Left lobe of liver (tissue), 2 donors: ENCODE results near the gene SPHK2. TPM values are rescaled to one million over a fixed set of nuclear protein-coding genes. Genes with fewer than 3 reads are reported as not detected.
A peak's percentile ranks its signal among the peaks of the same experiment; 100 is the strongest.
"Not testable (repeated sequence)": the region's sequence is repeated elsewhere in the genome, so short reads cannot be mapped to it uniquely, and the experiment has no call there.

Experiments used
- ATAC-seq: fragments of 200-7000 bp; cut with Tn5 transposase; one replicate; pipeline ENCODE4 v1.9.1; 2020; ENCODE audit warnings: mild to moderate bottlenecking, moderate library complexity
- DNase-seq: peaks from one replicate; pipeline ENCODE4 v3.0.0-alpha.2; 2020; ENCODE audit warnings: low spot score
- total RNA-seq: library from RNA; stranded (reverse); gene quantifications from one replicate; pipeline ENCODE4 v1.2.1, GENCODE V29; 2021
- donor health status: DM: no; HTN: no; CAD: no; lungs with moderate emphysema.
- donor health status: DM: no; HTN: yes; CAD: no.

Gene SPHK2
- 41.6 TPM for total RNA-seq

GRCh38 chr19:48618916-48619691, at the start of gene SPHK2, which contains the start of gene RPL18:
SPHK2 (plus strand) TSS chr19:48619506; CDS start chr19:48620515, 1,009 bp downstream.
RPL18 (minus strand) TSS chr19:48619178; CDS start chr19:48619143, 35 bp downstream.
- ATAC-seq = peak; percentile 85
- peak; percentile 99 for DNase-seq

GRCh38 chr19:48569814-48570213, 49.5 kb upstream of the SPHK2 start:
- DNase-seq = no peak
- ATAC-seq = no peak

- DNase-seq (no peak), ATAC-seq (peak; percentile 32)
These were observed 47.7 kb upstream of the SPHK2 start for GRCh38 chr19:48571378-48572162.

- ATAC-seq (no peak), DNase-seq (no peak)
These were observed 46.2 kb upstream of the SPHK2 start for GRCh38 chr19:48573163-48573505.

- no peak for DNase-seq
These were observed 43.2 kb upstream of the SPHK2 start for GRCh38 chr19:48575931-48576622.

GRCh38 chr19:48577908-48578307, 41.4 kb upstream of the SPHK2 start:
- not testable (repeated sequence) for ATAC-seq, DNase-seq

More at GRCh38 chr19:48575931-48576622, 43.2 kb upstream of the SPHK2 start:
- no peak for ATAC-seq

GRCh38 chr19:48578891-48579290, 40.4 kb upstream of the SPHK2 start:
- DNase-seq (no peak), ATAC-seq (no peak)

GRCh38 chr19:48582168-48582567, 37.1 kb upstream of the SPHK2 start:
- no peak for ATAC-seq

GRCh38 chr19:48587387-48587786, 31.9 kb upstream of the SPHK2 start:
- ATAC-seq (no peak), DNase-seq (no peak)

More at GRCh38 chr19:48582168-48582567, 37.1 kb upstream of the SPHK2 start:
- DNase-seq = no peak

- peak; percentile 88 for DNase-seq
- peak; percentile 81 for ATAC-seq
These were observed 30.5 kb upstream of the SPHK2 start for GRCh38 chr19:48588670-48589401.

GRCh38 chr19:48591021-48591420, 28.3 kb upstream of the SPHK2 start:
- ATAC-seq = no peak
- DNase-seq = no peak

- DNase-seq = no peak
- no peak for ATAC-seq
These were observed 24.1 kb upstream of the SPHK2 start for GRCh38 chr19:48595171-48595570.

- DNase-seq = no peak
- no peak for ATAC-seq
These were observed 23.5 kb upstream of the SPHK2 start for GRCh38 chr19:48595833-48596232.

- no peak for ATAC-seq
- no peak for DNase-seq
These were observed 23.1 kb upstream of the SPHK2 start for GRCh38 chr19:48596237-48596636.

GRCh38 chr19:48596679-48597465, 22.4 kb upstream of the SPHK2 start:
- DNase-seq = no peak
- ATAC-seq = no peak

GRCh38 chr19:48598996-48599700, 20.2 kb upstream of the SPHK2 start:
- ATAC-seq (no peak), DNase-seq (no peak)

- DNase-seq (no peak), ATAC-seq (no peak)
These were observed 18.5 kb upstream of the SPHK2 start for GRCh38 chr19:48600679-48601417.

- ATAC-seq (no peak), DNase-seq (no peak)
These were observed 16.3 kb upstream of the SPHK2 start for GRCh38 chr19:48603001-48603400.

- no peak for ATAC-seq
These were observed 15.9 kb upstream of the SPHK2 start for GRCh38 chr19:48603449-48603848.

More at GRCh38 chr19:48603449-48603848, 15.9 kb upstream of the SPHK2 start:
- no peak for DNase-seq
